Transverse colon (tissue), 3 donors: ENCODE results near the gene KRT7.

Source experiments
- EP300 ChIP-seq: sonication (generic); formaldehyde crosslinking; IDR thresholded peaks from one replicate; pipeline ENCODE4 v1.6.1; 2017; ENCODE audit warnings: antibody characterized with exemption, low read depth
- TF ChIP-seq, protein P1 (sequence below), 5 experiments: fragments of 200-600 bp in 3 of 5; fragments of 450-650 bp in 2 of 5; sonication (generic) in 3 of 5; IDR thresholded peaks; 1 replicate in 2 of 5; 2 replicates in 3 of 5; pipeline ENCODE4 v1.5.1; 2016 to 2017; ENCODE audit warnings: antibody characterized with exemption in 5 of 5, inconsistent platforms in 3 of 5, mild to moderate bottlenecking in 2 of 5, moderate library complexity in 1 of 5

DNA sequence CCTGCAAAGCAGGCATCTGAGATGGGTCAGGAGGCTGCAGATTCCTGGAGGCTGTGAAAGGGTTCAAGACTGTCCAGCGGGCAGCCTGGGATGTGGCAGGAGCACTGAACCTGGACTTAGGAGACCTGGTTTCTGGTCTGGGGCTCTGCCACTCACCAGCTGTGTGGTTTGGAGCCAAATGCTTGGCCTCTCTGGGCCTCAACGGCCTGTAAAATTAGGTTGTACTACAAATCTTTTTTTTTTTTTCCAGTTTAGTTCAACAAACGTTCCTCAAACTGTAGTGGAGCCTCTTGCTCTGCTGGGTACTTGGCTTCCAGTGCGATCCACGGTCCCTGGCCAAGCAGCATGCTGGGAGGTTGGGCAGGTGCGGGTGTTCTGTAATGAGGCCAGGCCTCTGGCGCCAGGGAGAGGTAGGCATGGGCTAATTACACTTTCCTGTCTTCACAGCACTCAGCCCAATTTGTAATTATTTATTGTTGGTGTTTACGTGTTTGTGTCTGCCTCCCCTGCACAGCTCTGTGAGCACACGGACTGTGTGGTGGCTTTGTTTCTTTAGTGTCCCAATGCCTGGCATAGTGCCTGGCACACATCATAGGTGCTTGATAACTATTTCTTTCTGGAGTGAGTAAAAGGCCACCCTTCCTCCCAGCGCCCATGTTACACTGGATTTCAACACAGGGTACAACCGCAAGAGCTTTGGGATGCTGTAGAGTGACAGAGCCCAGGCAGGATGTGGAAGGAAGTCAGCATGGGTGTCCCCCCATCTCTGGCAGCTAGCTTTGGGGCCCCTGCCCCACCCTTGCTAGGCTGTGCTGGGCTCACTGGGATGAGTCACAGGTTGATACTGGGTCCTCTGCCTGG lies 35.4 kb upstream of the KRT7 start:
- no peak for TF ChIP-seq EP300
- TF ChIP-seq, protein P1, sequence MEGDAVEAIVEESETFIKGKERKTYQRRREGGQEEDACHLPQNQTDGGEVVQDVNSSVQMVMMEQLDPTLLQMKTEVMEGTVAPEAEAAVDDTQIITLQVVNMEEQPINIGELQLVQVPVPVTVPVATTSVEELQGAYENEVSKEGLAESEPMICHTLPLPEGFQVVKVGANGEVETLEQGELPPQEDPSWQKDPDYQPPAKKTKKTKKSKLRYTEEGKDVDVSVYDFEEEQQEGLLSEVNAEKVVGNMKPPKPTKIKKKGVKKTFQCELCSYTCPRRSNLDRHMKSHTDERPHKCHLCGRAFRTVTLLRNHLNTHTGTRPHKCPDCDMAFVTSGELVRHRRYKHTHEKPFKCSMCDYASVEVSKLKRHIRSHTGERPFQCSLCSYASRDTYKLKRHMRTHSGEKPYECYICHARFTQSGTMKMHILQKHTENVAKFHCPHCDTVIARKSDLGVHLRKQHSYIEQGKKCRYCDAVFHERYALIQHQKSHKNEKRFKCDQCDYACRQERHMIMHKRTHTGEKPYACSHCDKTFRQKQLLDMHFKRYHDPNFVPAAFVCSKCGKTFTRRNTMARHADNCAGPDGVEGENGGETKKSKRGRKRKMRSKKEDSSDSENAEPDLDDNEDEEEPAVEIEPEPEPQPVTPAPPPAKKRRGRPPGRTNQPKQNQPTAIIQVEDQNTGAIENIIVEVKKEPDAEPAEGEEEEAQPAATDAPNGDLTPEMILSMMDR (IDR thresholded peaks at IDR 0.05), result no peak
